ENCODE data around the gene TMEM130.
"Not testable (repeated sequence)": the region's sequence is repeated elsewhere in the genome, so short reads cannot be mapped to it uniquely, and the experiment has no call there.

TMEM130 gene

DNA sequence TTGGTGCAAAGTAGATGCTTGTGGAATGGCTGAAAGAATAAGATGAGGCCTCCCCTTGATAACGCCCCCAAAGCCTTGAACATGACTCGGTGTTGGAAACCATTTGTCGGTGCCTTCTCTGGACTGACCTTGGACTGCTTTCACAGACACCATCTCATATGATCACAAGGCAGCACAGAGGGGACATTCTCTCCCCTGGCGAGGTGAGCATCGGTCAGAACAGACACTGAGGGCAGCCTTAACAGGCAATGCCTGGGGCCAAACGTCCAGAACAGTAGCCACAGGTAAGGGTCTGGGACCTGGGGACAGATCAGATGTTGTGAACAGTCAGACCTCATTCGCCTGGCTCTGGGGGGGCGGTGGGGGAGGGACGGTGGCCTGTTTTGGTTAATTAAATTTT lies 5.7 kb upstream of the TMEM130 start:
- DNase-seq: no peak

- no peak for DNase-seq
Measured at GRCh38 chr7:98874942-98875341, 5.1 kb upstream of the TMEM130 start.

DNA sequence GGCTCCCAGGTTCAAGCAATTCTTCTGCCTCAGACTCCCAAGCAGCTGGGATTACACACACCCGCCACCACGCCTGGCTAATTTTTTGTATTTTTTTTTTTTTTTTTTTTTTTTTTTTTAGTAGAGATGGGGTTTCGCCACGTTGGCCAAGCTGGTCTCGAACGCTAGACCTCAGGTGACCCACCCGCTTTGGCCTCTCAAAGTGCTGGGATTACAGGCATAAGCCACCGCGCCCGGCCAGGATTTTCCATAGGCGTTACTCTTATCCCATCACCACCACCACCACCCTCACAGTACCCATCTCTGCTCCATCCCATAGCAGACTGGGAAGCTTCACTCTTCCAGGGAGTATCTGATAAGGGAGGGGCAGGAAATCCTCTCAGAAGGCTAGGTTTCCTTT lies 3.8 kb upstream of the TMEM130 start:
- not testable (repeated sequence) for DNase-seq

DNA sequence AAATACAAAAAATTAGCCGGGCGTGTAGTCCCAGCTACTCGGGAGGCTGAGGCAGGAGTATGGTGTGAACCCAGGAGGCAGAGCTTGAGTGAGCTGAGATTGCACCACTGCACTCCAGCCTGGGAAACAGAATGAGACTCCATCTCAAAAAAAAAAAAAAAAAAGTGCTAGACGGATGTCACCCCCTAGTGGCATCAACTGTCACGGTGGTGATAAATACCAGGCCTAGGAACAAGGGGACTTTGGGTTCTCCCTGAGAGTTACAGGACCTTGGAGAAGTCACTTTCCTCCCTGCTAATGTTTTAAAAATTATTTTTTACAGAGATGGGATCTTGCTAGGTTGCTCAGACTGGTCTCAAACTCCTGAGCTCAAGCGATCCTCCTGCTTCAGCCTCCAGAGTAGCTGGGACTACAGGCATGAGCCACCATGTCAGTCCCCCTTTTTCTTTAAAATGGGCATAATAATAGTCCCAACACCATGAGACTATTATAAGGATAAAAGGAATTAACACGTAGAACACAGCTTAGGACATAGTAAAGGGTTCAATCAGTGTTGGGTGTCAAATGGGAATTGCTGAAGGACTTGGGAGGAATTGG lies 2.6 kb upstream of the TMEM130 start:
- DNase-seq: no peak

DNA sequence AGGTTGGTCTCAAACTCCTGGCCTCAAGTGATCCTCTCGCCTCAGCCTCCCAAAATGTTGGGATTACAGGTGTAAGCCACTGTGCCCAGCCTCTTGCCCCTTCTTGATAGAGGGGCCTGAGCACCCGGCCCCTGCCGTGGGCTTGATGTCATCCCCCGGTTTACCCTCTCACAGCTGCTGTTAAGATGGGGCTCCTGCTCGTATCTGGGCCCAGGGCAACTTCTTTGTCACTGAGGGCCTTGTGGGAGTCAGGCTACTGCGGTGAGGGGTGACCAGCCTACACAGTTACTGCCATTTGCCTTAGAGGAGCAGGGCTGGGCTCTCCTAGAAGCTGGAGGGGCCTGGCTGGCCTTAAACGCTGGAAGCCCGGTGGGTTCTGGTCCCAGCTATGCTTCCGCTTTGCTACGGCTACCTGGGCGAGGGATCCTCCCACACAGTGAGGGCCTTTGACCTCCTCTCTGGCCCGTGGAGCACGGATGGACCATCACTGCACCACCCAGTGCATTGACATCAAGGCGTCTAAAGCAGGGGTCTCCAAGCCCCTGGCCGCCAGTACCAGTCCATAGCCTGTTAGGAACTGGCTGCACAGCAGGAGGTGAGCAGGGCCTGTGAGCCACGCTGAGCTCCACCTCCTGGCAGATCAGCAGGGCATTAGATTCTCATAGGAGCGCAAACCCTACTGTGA lies 1.1 kb upstream of the TMEM130 start:
- DNase-seq: no peak

DNA sequence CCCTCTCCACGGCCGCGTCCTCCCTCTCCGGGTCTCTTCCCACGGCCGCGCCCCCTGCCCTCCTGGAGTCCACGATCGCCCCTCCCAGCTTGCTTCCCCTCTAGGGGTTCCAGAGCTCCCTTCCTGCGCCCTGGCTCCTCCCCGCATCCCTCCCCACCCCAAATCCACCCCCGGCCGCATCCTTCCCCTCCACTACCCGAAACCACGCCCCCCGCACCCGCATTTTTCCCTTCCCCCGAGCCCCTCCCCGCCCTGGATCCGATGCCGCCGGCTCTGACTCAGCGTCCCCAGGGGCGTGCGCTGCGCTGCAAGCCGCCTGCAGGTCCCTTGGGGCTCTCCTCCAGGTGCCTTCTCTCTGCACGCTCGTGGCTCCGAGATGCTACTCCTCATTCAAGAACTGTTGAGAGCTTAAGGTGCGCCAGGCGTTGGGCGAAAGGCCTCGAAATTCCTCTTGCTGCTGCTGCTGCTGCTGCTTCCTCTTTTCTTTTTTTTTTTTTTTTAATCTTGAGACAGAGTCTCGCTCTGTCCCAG lies 372 bp upstream of the TMEM130 start:
- no peak for DNase-seq

GRCh38 chr7:98869027-98869596 lies 702 bp downstream of the TMEM130 start:
- DNase-seq: no peak

GRCh38 chr7:98868450-98868849 lies 1.4 kb downstream of the TMEM130 start:
- no peak for DNase-seq

DNA sequence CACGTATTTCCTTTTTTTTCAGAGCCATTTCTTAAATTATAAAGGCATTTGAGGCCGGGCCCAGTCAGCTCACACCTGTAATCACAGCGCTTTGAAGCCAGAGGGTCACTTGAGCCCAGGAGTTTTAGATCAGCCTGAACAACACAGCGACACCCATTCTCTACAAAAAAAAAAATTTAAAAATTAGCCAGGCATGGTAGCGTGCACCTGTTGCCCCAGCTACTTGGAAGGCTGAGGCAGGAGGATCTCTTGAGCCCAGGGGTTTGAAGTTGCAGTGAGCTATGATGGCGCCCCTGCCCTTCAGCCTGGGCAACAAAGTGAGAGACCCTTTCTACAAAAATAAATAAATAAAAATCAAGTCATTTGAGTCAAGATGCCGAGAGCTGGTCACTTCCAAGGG lies 3.0 kb downstream of the TMEM130 start:
- no peak for DNase-seq

GRCh38 chr7:98866351-98866750 lies 3.5 kb downstream of the TMEM130 start:
- no peak for DNase-seq

GRCh38 chr7:98864731-98865453 lies 4.9 kb downstream of the TMEM130 start:
- DNase-seq: no peak

- DNase-seq: no peak
Measured at GRCh38 chr7:98863601-98864000, 6.2 kb downstream of the TMEM130 start.

- DNase-seq: no peak
Measured at GRCh38 chr7:98862716-98863420, 6.9 kb downstream of the TMEM130 start.

DNA sequence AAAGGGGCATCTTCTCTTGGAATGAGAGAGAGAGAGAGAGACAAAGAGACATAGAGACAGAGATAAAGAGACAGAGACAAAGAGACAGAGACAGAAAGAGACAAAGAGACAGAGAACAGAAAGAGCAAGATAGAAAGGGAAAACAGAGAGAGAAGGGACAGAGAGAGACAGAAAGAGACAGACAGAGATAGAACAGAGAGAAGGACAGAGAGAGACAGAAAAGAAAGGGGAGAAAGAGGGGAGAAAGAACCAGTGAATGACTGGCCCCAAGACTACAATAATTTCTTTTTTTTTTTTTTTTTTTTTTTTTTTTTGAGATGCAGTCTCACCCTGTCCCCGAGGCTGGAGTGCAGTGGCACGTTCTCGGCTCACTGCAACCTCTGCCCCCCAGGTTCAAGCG lies 7.6 kb downstream of the TMEM130 start:
- no peak for DNase-seq

- no peak for DNase-seq
Measured at GRCh38 chr7:98860071-98860470, 9.7 kb downstream of the TMEM130 start.

DNA sequence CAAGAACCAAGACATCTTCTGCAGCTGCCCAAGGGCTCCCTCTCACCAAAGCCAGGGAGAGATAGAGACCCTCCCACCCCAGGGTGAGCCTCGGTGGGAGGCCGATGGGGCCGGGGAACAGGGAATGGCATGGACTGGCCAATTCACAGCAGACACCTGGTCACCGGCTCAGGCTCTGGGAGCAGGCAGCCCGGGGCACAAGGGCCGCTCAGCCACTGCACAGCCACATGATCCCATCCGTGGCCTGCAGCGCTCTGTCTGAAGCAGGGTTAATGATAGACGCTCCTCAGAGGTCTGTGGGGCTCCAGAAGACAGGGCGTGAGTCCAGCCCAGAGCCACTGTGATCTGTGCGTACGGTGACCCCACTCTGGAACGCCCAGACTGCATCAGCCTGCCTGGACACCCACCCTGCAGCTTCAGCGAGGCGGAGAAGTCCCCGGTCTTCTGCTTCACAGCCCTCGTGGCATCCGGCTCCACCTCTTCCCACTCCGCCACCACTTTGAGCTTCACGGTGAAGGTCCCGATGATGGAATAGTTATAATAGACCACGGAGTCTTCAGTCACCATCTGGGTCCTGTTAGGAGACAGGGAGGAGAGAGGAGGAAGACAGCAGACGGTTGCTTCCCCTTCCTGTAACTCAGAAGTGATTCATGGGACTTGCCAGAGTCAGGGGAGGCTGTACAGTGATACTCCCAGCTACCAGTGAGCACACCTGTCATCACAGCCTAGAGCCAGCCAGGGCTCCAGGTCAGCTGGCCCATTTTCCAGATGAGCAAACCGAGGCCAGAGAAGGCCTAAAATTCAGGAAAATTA lies 14.0 kb downstream of the TMEM130 start:
- DNase-seq: no peak

GRCh38 chr7:98852826-98853225 lies 17.0 kb downstream of the TMEM130 start:
- no peak for DNase-seq

- DNase-seq: no peak
Measured at GRCh38 chr7:98848918-98849317, 20.9 kb downstream of the TMEM130 start.

DNA sequence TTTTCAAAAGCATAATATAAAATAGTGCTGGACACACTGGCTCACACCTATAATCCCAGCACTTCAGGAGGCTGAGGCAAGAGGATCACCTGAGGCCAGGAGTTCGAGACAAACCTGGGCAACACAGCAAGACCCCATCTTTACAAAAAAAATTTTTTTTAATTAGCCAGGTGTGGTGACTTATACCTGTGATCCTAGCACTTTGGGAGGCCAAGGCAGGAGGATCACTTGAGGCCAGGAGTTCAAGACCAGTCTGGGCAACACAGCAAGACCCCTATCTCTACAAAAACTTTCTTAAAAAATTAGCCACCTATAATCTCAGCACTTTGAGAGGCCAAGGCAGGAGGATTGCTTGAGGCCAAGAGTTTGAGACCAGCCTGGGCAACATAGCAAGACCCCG lies 27.3 kb downstream of the TMEM130 start:
- not testable (repeated sequence) for DNase-seq

DNA sequence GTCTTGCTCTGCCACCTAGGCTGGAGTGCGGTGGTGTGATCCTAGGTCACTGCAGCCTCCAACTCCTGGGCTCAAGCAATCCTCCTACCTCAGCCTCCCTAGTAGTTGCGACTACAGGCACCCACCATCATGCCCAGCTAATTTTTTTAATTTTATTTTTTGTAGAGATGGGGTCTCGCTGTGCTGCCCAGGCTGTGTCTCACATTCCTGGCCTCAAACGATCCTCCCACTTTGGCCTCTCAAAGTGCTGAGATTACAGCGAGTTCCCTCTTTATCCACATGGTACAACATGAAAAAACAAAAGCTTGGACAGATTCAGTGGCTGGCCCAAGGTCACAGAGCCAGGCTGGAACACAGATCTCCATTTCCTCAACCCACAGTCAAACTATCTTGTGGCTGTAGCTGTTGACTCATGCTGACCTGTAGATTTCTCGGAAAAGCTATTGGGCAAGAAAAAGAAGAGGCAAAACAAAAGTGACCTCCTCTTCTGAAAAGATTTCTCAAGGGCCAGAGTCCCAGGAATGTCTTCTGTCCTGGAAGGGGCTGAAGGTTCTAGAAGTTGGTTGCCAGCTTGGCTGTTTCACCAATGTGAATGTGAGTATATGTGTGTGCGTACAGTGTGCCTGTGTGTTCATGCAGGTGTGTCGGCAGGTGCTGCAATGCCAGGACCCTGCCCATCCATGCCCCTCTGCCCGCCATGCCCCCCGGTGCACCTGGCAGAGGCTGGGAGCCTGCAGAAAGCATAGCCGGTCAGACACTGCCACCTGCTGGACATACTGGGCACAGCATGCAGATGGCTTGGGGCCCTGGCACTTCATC lies 28.4 kb downstream of the TMEM130 start:
- no peak for DNase-seq

- no peak for DNase-seq
Measured at GRCh38 chr7:98840722-98841121, 29.1 kb downstream of the TMEM130 start.

Data from NCI-H524 treated with DMSO at 0.1 percent for 48 hours (cell line).